Esophagus squamous epithelium (tissue), 5 donors: ENCODE measurements around the gene TOMT. TPM values are rescaled to one million over a fixed set of nuclear protein-coding genes. Genes with fewer than 3 reads are reported as not detected.

Source experiments
- DNase-seq: peaks from one replicate; lab custom pipeline; 2025; lab: John Stamatoyannopoulos, UW
- H3K27ac ChIP-seq, 4 donors: fragments of 200-600 bp; sonication (generic); one replicate each; pipeline ENCODE4 v1.5.1; 2016 to 2019; ENCODE audit warnings: mild to moderate bottlenecking in 1 of 4
- H3K27me3 ChIP-seq, 4 donors: fragments of 200-600 bp; sonication (generic); 1 replicate in 3 of 4; 2 replicates in 1 of 4; pipeline versions ENCODE4 v1.5.1 to v1.6.0; 2017 to 2021; ENCODE audit warnings: antibody characterized with exemption in 1 of 4
- H3K36me3 ChIP-seq, 3 donors: fragments of 200-600 bp; sonication (generic); one replicate each; pipeline ENCODE4 v1.5.1; 2016 to 2019
- H3K4me1 ChIP-seq, 3 donors: fragments of 200-600 bp; sonication (generic); one replicate each; pipeline ENCODE4 v1.5.1; 2017 to 2019
- H3K4me3 ChIP-seq, 4 donors: fragments of 200-600 bp; sonication (generic); 1 replicate in 3 of 4; 2 replicates in 1 of 4; pipeline ENCODE4 v1.5.1; 2016 to 2019; ENCODE audit warnings: mild to moderate bottlenecking in 2 of 4, moderate library complexity in 1 of 4
- H3K9me3 ChIP-seq, 3 donors: fragments of 200-600 bp; sonication (generic); one replicate each; pipeline ENCODE4 v1.5.1; 2016 to 2019
- CTCF ChIP-seq, 6 experiments: fragments of 450-650 bp in 4 of 6; fragments of 200-600 bp in 2 of 6; sonication (generic) in 2 of 6; IDR thresholded peaks; one replicate each; pipeline ENCODE4 v1.5.1; 2016 to 2019; ENCODE audit warnings: antibody characterized with exemption in 6 of 6, mild to moderate bottlenecking in 4 of 6, moderate library complexity in 4 of 6
- POLR2A ChIP-seq, 4 donors: fragments of 450-650 bp; IDR thresholded peaks; one replicate each; pipeline ENCODE4 v1.6.1; 2017; ENCODE audit warnings: antibody characterized with exemption in 4 of 4, mild to moderate bottlenecking in 4 of 4, moderate library complexity in 3 of 4
- WGBS, 2 donors: methylation state at CpG; one replicate each; pipeline ENCODE4 v1.1.5; 2018; 5-methylcytosine and 5-hydroxymethylcytosine counted together
- intact Hi-C: fragments of 100-400 bp; cut with DNase I; formaldehyde crosslinking; loops from one replicate; pipeline ENCODE4 v1.15.0; 2022
- small RNA-seq, 4 donors: library from RNA; depleted of rRNA; stranded (forward); fragments of <200 nt; gene quantifications; one replicate each; pipeline ENCODE3, GENCODE V24; 2016
- total RNA-seq, 4 donors: library from RNA; depleted of rRNA; stranded (reverse); fragments of >200 nt; gene quantifications; one replicate each; pipeline ENCODE4 v1.1.0, GENCODE V29; 2016
- donor health status: DM: yes; HTN: yes; CAD: no.

The TOMT gene
- total RNA-seq, 4 donors from 2014 or later: not detected

DNA sequence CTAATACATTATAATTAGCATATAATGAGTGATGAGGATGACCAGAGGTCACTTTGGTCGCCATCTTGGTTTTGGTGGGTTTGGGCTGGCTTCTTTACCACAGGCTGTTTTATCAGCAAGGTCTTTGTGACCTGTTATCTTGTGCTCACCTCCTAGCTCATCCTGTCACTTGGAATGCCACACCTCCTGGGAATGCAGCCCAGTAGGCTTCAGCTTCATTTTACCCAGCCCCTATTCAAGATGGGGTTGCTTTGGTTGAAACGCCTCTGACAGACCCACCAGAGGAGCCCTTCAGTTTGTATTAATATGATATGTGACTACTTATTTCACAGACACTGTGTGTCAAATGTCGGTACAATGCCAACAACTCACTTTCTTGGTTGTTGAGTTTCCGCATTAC, 50.0 kb downstream of the TOMT start:
- H3K4me3 ChIP-seq: no peak overlapping the region
- no peaks in the 10 kb centered on the region for H3K9me3 ChIP-seq
- intact Hi-C loops: no loop called here
- peaks cover 0 to 5% (median 0%) of the 10 kb centered on the region in 3 donors for H3K4me1 ChIP-seq
- H3K27ac ChIP-seq: no peak overlapping the region
- H3K27me3 ChIP-seq: peaks cover 0 to 16% (median 0%) of the 10 kb centered on the region in 4 donors
- no peak for TF ChIP-seq CTCF (IDR thresholded peaks at IDR 0.05)
- TF ChIP-seq POLR2A (IDR thresholded peaks at IDR 0.05): no peak
- DNase-seq: no peak
- 66 to 79% methylated on average over 4 of the region's 4 CpGs for WGBS, 2 donors
- H3K36me3 ChIP-seq: no peaks in the 10 kb centered on the region

DNA sequence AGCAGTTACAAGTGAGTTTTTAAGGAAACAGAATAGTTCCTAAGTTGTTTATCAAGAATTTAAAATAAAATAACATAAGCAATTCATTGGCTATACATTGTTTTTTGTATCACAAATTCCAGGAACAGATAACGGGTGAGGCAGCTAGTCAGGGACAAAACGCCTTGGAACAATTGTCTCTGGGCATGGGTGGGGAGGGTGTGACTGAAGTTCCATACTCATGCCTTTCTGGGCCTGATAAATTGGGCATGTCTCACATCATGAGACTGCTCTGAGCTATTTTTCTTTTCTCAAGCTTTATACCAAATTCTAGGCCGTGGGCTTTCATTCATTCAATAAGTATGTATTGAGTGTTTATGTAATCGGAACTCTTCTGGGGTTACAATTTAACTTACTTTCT, 51.4 kb downstream of the TOMT start:
- no peaks in the 10 kb centered on the region for H3K9me3 ChIP-seq
- DNase-seq: no peak
- H3K36me3 ChIP-seq: no peaks in the 10 kb centered on the region
- H3K4me3 ChIP-seq: no peak overlapping the region
- peaks cover 0 to 16% (median 0%) of the 10 kb centered on the region in 4 donors for H3K27me3 ChIP-seq
- intact Hi-C loops: no loop called here
- TF ChIP-seq POLR2A (IDR thresholded peaks at IDR 0.05) (no peak), CTCF (IDR thresholded peaks at IDR 0.05) (no peak)
- H3K4me1 ChIP-seq: peaks cover 0 to 1% (median 0%) of the 10 kb centered on the region in 3 donors
- 60 to 69% methylated on average over 4 of the region's 4 CpGs for WGBS, 2 donors
- H3K27ac ChIP-seq: no peak overlapping the region

Small RNA genes within 50 kb of the gene (small RNA-seq; reads per million reads assigned to genes)
- 0 to 0.18 (median 0) reads per million in 4 donors for gene MIR3165

Other genes starting within 250 kb of the TOMT start
- gene DEFB131B, start 227.5 kb upstream of the TOMT start, total RNA-seq: not detected
- 10 to 100 TPM in 1 of 4 donors, 1 to 10 TPM in 2, under 1 TPM in 1; 0.85 to 12.2 (median 4.9) TPM for gene XNDC1N, start 177.3 kb upstream of the TOMT start, total RNA-seq
- 10 to 100 TPM; 10.9 to 17.6 (median 16.3) TPM for gene RNF121, start 176.9 kb upstream of the TOMT start, total RNA-seq
- 1 to 10 TPM; 1.6 to 6.5 (median 4.8) TPM for gene IL18BP, start 107.0 kb upstream of the TOMT start, total RNA-seq
- gene NUMA1, start 25.4 kb upstream of the TOMT start, total RNA-seq: 100 to 1,000 TPM; 142 to 237 (median 177) TPM
- gene LRRC51, start 25.1 kb upstream of the TOMT start, total RNA-seq: 1 to 10 TPM; 2.1 to 4.2 (median 3.2) TPM
- 10 to 100 TPM; 80.1 to 99.1 (median 97.7) TPM for gene LAMTOR1, start 2.6 kb upstream of the TOMT start, total RNA-seq
- gene ANAPC15, start 6.8 kb downstream of the TOMT start, total RNA-seq: 10 to 100 TPM; 17.7 to 35.3 (median 23.5) TPM
- under 1 TPM in 1 of 4 donors, not detected in 3; 0.35 TPM for gene FOLR3, start 29.8 kb downstream of the TOMT start, total RNA-seq
- 1 to 10 TPM in 2 of 4 donors, under 1 TPM in 1, not detected in 1; 0.38 to 7.6 (median 1.5) TPM for gene FOLR1, start 86.2 kb downstream of the TOMT start, total RNA-seq
- gene FOLR2, start 110.9 kb downstream of the TOMT start, total RNA-seq: 10 to 100 TPM in 1 of 4 donors, 1 to 10 TPM in 2, not detected in 1; 1.7 to 41.6 (median 9.1) TPM
- 10 to 100 TPM; 22.4 to 61.2 (median 26.3) TPM for gene INPPL1, start 118.8 kb downstream of the TOMT start, total RNA-seq
- gene PHOX2A, start 138.3 kb downstream of the TOMT start, total RNA-seq: not detected